ENCODE data around the gene CEP85. TPM values are rescaled to one million over a fixed set of nuclear protein-coding genes. Genes with fewer than 3 reads are reported as not detected.

Gene CEP85
- total RNA-seq, 4 donors from 2014 or later, result 7.5 to 14.7 (median 12.5) TPM

DNA sequence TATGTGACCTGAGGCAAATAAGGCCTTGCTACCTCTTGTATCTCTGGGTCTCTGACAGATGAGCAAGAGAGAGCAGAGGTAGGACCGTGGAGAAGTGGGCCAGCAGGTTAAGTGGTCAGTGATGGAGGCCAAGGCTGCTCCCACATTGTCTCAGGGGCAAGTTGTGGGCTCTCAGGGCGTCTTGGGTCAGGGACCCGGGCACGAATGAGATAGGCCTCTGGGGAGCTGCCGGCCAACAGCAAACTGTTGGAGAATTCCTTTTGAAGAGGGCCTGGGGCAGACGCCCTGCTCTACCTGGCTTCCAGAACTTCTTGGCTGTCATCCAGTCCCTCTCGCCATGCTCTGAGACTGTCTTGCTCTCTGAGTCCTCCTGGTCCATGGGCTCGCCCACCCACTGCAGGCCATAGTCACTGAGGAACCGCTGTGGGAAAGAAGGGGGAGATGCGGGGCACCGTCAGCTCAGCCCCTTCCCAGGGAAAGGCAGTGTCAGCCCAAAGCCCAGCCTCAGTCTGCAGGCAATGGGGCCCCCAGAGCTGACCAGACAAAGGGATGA, 60.0 kb downstream of the CEP85 start:
- WGBS, 2 donors, result 82 to 96% methylated on average over 5 to 6 of the region's 11 CpGs
- no peaks in the 10 kb centered on the region for H3K27me3 ChIP-seq
- peaks cover 5 to 42% (median 11%) of the 10 kb centered on the region in 3 donors for H3K4me1 ChIP-seq
- TF ChIP-seq POLR2A (IDR thresholded peaks at IDR 0.05) (no peak), CTCF (IDR thresholded peaks at IDR 0.05) (no peak)
- intact Hi-C loops (cut with DNase I), result no loop called here
- peaks cover 0 to 17% (median 0%) of the 10 kb centered on the region in 3 donors for H3K36me3 ChIP-seq
- no peaks in the 10 kb centered on the region for H3K9me3 ChIP-seq
- H3K4me3 ChIP-seq, result no peak overlapping the region
- DNase-seq, result no peak
- H3K27ac ChIP-seq, result no peak overlapping the region

DNA sequence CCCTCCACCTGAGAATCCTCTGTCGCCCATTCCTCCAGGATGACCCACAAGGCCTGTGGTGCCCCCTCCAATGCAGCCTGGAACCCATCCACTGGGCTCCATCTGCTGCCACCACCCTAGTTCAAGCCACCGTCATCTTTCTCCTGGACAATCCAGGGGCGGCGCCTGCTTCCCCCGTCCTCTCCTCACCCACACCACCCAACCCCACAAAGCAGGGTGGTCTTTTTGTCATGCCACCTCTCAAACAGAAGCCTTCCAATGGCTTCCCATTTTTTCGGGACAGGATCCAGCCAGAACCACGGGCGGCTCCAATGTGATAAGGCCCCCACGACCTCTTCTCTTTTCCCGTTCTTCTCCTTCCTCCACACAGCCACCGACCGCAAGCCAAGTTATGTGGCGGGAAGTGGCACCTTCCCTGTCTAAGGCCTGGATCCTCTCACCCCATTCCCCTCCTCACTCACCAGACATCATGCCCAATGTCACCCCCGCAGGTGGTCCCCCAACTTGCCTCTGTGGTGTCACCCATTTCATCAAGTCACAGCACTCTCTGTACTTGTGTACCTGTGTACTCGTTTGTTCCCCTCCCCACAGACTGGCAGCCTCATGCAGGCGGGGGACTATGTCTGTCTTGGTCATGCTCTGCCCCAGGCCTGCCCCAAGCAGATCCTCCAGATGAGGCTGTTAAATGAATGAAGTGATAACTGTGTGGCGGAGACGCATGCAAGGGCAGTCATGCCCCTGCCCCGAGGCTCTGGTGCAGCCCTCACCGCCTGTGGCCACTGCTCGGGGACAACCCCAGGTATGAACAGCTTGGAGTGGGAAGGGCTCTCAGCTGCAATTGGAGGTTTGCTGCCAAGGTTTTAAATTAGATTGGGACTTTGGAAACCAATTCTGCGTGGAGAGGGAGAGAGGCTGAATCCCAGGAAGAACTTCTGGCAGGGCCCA, 61.5 kb downstream of the CEP85 start:
- H3K4me3 ChIP-seq, result no peak overlapping the region
- H3K9me3 ChIP-seq, result no peaks in the 10 kb centered on the region
- no peak for DNase-seq
- TF ChIP-seq POLR2A (IDR thresholded peaks at IDR 0.05), result no peak
- TF ChIP-seq CTCF (IDR thresholded peaks at IDR 0.05), result no peak
- peaks cover 0 to 17% (median 0%) of the 10 kb centered on the region in 3 donors for H3K36me3 ChIP-seq
- H3K27ac ChIP-seq, result no peak overlapping the region
- H3K4me1 ChIP-seq, result peaks cover 0 to 28% (median 0%) of the 10 kb centered on the region in 3 donors
- intact Hi-C loops (cut with DNase I), result no loop called here
- H3K27me3 ChIP-seq, result no peaks in the 10 kb centered on the region
- WGBS, 2 donors, result 87 to 89% methylated on average over 21 to 22 of the region's 22 CpGs

DNA sequence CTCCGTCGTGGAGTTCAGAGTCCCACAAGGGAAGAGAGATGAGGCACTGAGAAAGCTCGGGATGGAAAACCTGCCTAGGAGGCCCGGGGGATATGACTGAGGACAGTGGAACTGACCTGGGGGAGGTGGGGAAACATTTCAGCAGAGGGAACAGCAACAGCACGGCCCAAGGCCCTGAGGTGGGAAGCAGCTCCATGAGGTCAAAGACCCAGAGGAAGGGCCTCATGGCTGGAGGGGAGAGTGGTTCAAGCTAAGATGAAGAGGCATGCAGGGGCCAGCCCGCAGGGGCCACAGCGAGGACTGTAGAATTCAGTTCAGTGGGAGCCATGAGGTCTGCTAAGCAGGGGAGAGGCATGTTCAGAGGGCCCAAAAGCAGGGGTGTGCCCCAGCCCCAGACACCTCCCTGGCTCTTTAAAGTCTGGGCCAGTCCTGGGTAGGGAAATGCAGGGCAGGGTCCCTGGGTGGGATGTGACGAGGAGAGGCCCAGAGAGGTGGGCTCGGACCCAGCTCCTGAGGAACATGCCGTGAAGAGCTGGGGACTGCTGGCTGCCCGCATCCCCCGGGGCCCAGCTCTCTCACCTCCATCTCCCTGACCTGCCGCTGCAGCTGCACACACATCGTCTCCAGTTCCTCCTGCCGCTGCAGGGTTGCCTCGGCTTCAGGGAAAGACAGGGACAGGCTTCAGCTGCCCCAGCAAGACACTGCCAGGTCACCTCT, 62.5 kb downstream of the CEP85 start:
- 77 to 80% methylated on average over 7 to 14 of the region's 16 CpGs for WGBS, 2 donors
- peaks cover 0 to 17% (median 0%) of the 10 kb centered on the region in 3 donors for H3K36me3 ChIP-seq
- H3K4me1 ChIP-seq, result peaks cover 0 to 17% (median 0%) of the 10 kb centered on the region in 3 donors
- H3K27ac ChIP-seq, result no peak overlapping the region
- no peak for DNase-seq
- H3K4me3 ChIP-seq, result no peak overlapping the region
- intact Hi-C loops (cut with DNase I), result no loop called here
- H3K9me3 ChIP-seq, result no peaks in the 10 kb centered on the region
- no peak for TF ChIP-seq CTCF (IDR thresholded peaks at IDR 0.05)
- TF ChIP-seq POLR2A (IDR thresholded peaks at IDR 0.05), result no peak
- H3K27me3 ChIP-seq, result no peaks in the 10 kb centered on the region

- no peak for DNase-seq
- Histone ChIP-seq H3K27me3 (no peaks in the 10 kb centered on the region), H3K4me1 (peaks cover 0 to 12% (median 0%) of the 10 kb centered on the region in 3 donors), H3K4me3 (no peak overlapping the region), H3K27ac (no peak overlapping the region), H3K36me3 (peaks cover 0 to 17% (median 0%) of the 10 kb centered on the region in 3 donors), H3K9me3 (no peaks in the 10 kb centered on the region)
- 94% methylated on average over 3 of the region's 12 CpGs; no CpG with 5 or more reads in 1 of the 2 donors for WGBS, 2 donors
- TF ChIP-seq POLR2A (IDR thresholded peaks at IDR 0.05) (no peak), CTCF (IDR thresholded peaks at IDR 0.05) (no peak)
- intact Hi-C loops (cut with DNase I), result no loop called here
Measured at GRCh38 chr1:26297057-26297790, 63.2 kb downstream of the CEP85 start.

Measured in esophagus squamous epithelium (tissue), 5 donors.